CD4-positive, CD25-positive, alpha-beta regulatory T cell (primary cell): ENCODE measurements around the gene PCDH8. TPM values are rescaled to one million over a fixed set of nuclear protein-coding genes. Genes with fewer than 3 reads are reported as not detected.

Source experiments
- ATAC-seq, 2 donors: fragments of 150-1000 bp; cut with Tn5 transposase; one replicate each; pipeline ENCODE4 v1.10.0; 2021; ENCODE audit warnings: low read depth in 2 of 2, moderate number of reproducible peaks in 2 of 2, moderate library complexity in 1 of 2
- DNase-seq, 3 donors: peaks; one replicate each; pipeline versions ENCODE4 v3.0.0 to v3.0.0-alpha.2; 2012 to 2022; ENCODE audit warnings: mixed read lengths in 1 of 3
- H3K27ac ChIP-seq: one replicate; pipeline ENCODE4 v1.7.0; 2013; ENCODE audit warnings: mild to moderate bottlenecking, low read length; ENCODE audit not compliant: insufficient read depth, poor library complexity, severe bottlenecking
- H3K27me3 ChIP-seq: one replicate; pipeline ENCODE4 v1.7.0; 2013; ENCODE audit warnings: low read length; ENCODE audit not compliant: control insufficient read depth, insufficient read depth
- H3K36me3 ChIP-seq: one replicate; pipeline ENCODE4 v1.7.0; 2013; ENCODE audit warnings: mild to moderate bottlenecking, low read length, moderate library complexity; ENCODE audit not compliant: control insufficient read depth, insufficient read depth
- H3K4me1 ChIP-seq: 2 replicates; pipeline ENCODE4 v1.7.0; 2013; ENCODE audit warnings: mild to moderate bottlenecking, low read length; ENCODE audit not compliant: insufficient read depth, control insufficient read depth, poor library complexity, severe bottlenecking
- H3K4me3 ChIP-seq: one replicate; pipeline ENCODE4 v1.7.0; 2013; ENCODE audit warnings: low read depth, mild to moderate bottlenecking, low read length, moderate library complexity
- H3K9me3 ChIP-seq, 2 experiments: 1 replicate in 1 of 2; 2 replicates in 1 of 2; pipeline ENCODE4 v1.7.0; 2013; ENCODE audit warnings: low read length in 2 of 2, mild to moderate bottlenecking in 1 of 2, moderate library complexity in 1 of 2; ENCODE audit not compliant: control insufficient read depth in 2 of 2
- H3K27ac Mint-ChIP-seq, 3 donors: one replicate each; pipeline ENCODE4 v1.8.0; 2020 to 2022; ENCODE audit warnings: mild to moderate bottlenecking in 3 of 3, mixed read lengths in 3 of 3, moderate library complexity in 2 of 3
- H3K27me3 Mint-ChIP-seq: one replicate; pipeline ENCODE4 v1.8.0; 2022; ENCODE audit warnings: mild to moderate bottlenecking, mixed read lengths
- H3K36me3 Mint-ChIP-seq: one replicate; pipeline ENCODE4 v1.8.0; 2020; ENCODE audit warnings: mixed read lengths
- H3K4me1 Mint-ChIP-seq, 4 donors: one replicate each; pipeline ENCODE4 v1.8.0; 2020 to 2022; ENCODE audit warnings: mixed read lengths in 4 of 4, mild to moderate bottlenecking in 1 of 4
- H3K4me3 Mint-ChIP-seq, 4 donors: one replicate each; pipeline ENCODE4 v1.8.0; 2020 to 2022; ENCODE audit warnings: mild to moderate bottlenecking in 4 of 4, mixed read lengths in 4 of 4, moderate library complexity in 3 of 4
- H3K9me3 Mint-ChIP-seq, 7 donors: one replicate each; pipeline ENCODE4 v1.8.0; 2020 to 2022; ENCODE audit warnings: mixed read lengths in 7 of 7, mild to moderate bottlenecking in 3 of 7, moderate library complexity in 2 of 7
- polyA plus RNA-seq, 4 donors: library from polyadenylated mRNA; unstranded; fragments of 300-500 nt; fragmentation: Illumina TruSeq; gene quantifications; one replicate each; pipeline ENCODE4 v1.2.3, GENCODE V29; 2021
- total RNA-seq: library from RNA; stranded (reverse); gene quantifications from one replicate; pipeline ENCODE4 v1.2.3, GENCODE V29; 2022

Gene PCDH8
- total and polyA plus RNA-seq, 5 donors from 2014 or later: not detected

GRCh38 chr13:52793515-52794061, 54.9 kb downstream of the PCDH8 start:
- no peaks in the 10 kb centered on the region for H3K36me3 ChIP-seq
- no peak overlapping the region for H3K4me3 ChIP-seq
- no peaks in the 10 kb centered on the region for H3K9me3 Mint-ChIP-seq
- no peaks in the 10 kb centered on the region for H3K9me3 ChIP-seq
- H3K4me1 ChIP-seq: no peaks in the 10 kb centered on the region
- no peaks in the 10 kb centered on the region for H3K27me3 Mint-ChIP-seq
- no peak for ATAC-seq
- H3K27ac ChIP-seq: no peak overlapping the region
- DNase-seq: no peak
- H3K27me3 ChIP-seq: no peaks in the 10 kb centered on the region
- no peaks in the 10 kb centered on the region for H3K4me1 Mint-ChIP-seq
- H3K4me3 Mint-ChIP-seq: no peak overlapping the region
- no peaks in the 10 kb centered on the region for H3K36me3 Mint-ChIP-seq
- H3K27ac Mint-ChIP-seq: no peak overlapping the region

Other genes with a start within 250 kb of the PCDH8 start
- 12.1 TPM for gene HNRNPA1L2, start 206.2 kb downstream of the PCDH8 start, total RNA-seq
- gene HNRNPA1L2, start 206.2 kb downstream of the PCDH8 start, polyA plus RNA-seq: 1 to 10 TPM; 7.1 to 8.6 (median 7.4) TPM
- gene SUGT1, start 195.8 kb downstream of the PCDH8 start, total RNA-seq: 32.7 TPM
- 10 to 100 TPM; 49.5 to 58.6 (median 55.3) TPM for gene SUGT1, start 195.8 kb downstream of the PCDH8 start, polyA plus RNA-seq
- not detected for gene CNMD, start 108.8 kb downstream of the PCDH8 start, total RNA-seq
- gene CNMD, start 108.8 kb downstream of the PCDH8 start, polyA plus RNA-seq: under 1 TPM in 1 of 4 donors, not detected in 3; 0.11 TPM
- not detected for gene OLFM4, start 180.2 kb upstream of the PCDH8 start, total RNA-seq
- not detected for gene OLFM4, start 180.2 kb upstream of the PCDH8 start, polyA plus RNA-seq